K562 (cell line): ENCODE results near the gene CBFA2T3.

Source experiments
- CTCF ChIP-seq, 3 experiments: IDR thresholded peaks in 2 of 3; conservative IDR thresholded peaks in 1 of 3; 2 replicates each; pipeline ENCODE4 v1.5.1; 2011 to 2012; ENCODE audit warnings: low read length in 3 of 3, mild to moderate bottlenecking in 3 of 3, control low read depth in 2 of 3, improper control_type of control experiment in 1 of 3, inconsistent platforms in 1 of 3, low read depth in 1 of 3, mixed read lengths in 1 of 3, moderate library complexity in 1 of 3; ENCODE audit not compliant: insufficient read depth in 2 of 3
- NR3C1 ChIP-seq: sonication (generic); formaldehyde crosslinking; IDR thresholded peaks from 2 replicates; pipeline ENCODE4 v1.8.1; 2022; ENCODE audit warnings: missing genetic modification reagents
- REST ChIP-seq, 2 experiments: fragments of 450-650 bp; formaldehyde crosslinking in 1 of 2; IDR thresholded peaks; 2 replicates each; pipeline versions ENCODE4 v1.4.0 to v1.6.1; 2014 to 2020; ENCODE audit warnings: mild to moderate bottlenecking in 2 of 2, borderline replicate concordance in 1 of 2, low read depth in 1 of 2
- ZNF24 ChIP-seq: fragments of 450-650 bp; IDR thresholded peaks from 2 replicates; pipeline ENCODE4 v1.6.1; 2016
- TF ChIP-seq, protein P1 (sequence below): sonication (generic); formaldehyde crosslinking; IDR thresholded peaks from 2 replicates; pipeline ENCODE4 v1.8.1; 2022; ENCODE audit warnings: missing genetic modification reagents
- TF ChIP-seq, protein P2 (sequence below): fragments of 450-650 bp; IDR thresholded peaks from 2 replicates; pipeline ENCODE4 v1.6.1; 2017; ENCODE audit warnings: mild to moderate bottlenecking, moderate library complexity

DNA sequence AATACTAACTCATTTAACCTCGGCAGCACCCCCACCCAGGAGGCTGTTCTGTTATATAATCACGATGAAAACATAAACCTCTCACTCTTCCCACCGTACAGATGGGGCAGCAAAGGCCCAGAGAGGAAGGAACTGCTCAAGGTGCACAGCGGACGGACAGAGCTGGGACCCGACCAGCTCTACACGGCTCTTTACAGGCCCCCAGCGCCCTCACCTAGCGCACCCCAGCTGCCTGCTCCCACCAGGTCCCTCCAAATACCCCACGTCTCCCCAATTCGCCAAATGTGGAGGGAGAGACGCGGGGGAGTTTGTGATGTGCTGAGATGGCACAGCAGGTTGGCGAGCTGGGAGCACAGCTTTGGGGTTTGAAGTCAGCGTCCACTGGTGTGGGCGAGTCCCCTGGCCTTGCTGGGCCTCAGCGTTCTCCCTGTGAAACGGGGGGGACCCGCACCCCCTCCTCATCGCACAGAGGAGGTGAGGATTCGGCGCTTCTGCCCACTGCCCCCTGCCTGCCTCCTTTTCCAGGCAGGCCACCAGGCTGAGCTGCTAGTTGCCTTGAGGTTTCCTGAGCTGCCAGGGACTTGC is 54.1 kb downstream of the CBFA2T3 start:
- TF ChIP-seq, protein P1, sequence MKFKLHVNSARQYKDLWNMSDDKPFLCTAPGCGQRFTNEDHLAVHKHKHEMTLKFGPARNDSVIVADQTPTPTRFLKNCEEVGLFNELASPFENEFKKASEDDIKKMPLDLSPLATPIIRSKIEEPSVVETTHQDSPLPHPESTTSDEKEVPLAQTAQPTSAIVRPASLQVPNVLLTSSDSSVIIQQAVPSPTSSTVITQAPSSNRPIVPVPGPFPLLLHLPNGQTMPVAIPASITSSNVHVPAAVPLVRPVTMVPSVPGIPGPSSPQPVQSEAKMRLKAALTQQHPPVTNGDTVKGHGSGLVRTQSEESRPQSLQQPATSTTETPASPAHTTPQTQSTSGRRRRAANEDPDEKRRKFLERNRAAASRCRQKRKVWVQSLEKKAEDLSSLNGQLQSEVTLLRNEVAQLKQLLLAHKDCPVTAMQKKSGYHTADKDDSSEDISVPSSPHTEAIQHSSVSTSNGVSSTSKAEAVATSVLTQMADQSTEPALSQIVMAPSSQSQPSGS (CRISPR knock-in tag), result no peak
- TF ChIP-seq NR3C1 (no peak), CTCF (IDR thresholded peaks at IDR 0.05 in 2 of 3, conservative IDR thresholded peaks at IDR 0.05 in 1 of 3; ENCODE audit: insufficient read depth in 2 of 3, low read depth in 1 of 3, low read length in 3 of 3) (no peak), ZNF24 (no peak), REST (IDR thresholded peaks at IDR 0.05; ENCODE audit: borderline replicate concordance) (no peak), REST (CRISPR knock-in tag; IDR thresholded peaks at IDR 0.05; ENCODE audit: low read depth) (no peak)
- TF ChIP-seq, protein P2, sequence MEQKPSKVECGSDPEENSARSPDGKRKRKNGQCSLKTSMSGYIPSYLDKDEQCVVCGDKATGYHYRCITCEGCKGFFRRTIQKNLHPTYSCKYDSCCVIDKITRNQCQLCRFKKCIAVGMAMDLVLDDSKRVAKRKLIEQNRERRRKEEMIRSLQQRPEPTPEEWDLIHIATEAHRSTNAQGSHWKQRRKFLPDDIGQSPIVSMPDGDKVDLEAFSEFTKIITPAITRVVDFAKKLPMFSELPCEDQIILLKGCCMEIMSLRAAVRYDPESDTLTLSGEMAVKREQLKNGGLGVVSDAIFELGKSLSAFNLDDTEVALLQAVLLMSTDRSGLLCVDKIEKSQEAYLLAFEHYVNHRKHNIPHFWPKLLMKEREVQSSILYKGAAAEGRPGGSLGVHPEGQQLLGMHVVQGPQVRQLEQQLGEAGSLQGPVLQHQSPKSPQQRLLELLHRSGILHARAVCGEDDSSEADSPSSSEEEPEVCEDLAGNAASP, result no peak
